Measurements from ENCODE around the gene SPECC1. TPM values are rescaled to one million over a fixed set of nuclear protein-coding genes. Genes with fewer than 3 reads are reported as not detected.

Gene SPECC1
- total and polyA plus RNA-seq, 12 donors, result 19.2 to 96.1 (median 40.3) TPM

DNA sequence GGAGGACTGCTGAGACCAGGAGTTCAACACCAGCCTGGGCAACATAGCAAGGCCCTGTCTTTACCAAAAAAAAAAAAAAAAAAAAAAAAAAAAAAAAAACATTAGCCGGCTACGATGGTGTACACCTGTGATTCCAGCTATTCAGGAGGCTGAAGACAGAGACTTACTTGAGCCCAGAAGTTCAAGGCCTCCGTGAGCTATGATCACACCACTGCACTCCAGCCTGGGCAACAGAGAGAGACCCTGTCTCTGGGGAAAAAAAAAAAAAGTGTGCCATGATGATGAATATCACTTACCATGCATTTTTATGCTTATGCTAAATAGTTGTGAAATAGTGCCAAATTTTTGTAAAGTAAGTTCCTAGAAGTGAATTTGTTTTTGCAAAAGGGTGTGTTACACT is 261.2 kb downstream of the SPECC1 start:
- no peak for DNase-seq
- Histone ChIP-seq H3K9me3 (replicated peaks in 1 of 3) (peaks cover 0 to 4% (median 0%) of the 10 kb centered on the region in 3 donors), H3K27me3 (no peaks in the 10 kb centered on the region), H3K4me3 (no peak overlapping the region), H3K27ac (no peak overlapping the region), H3K36me3 (replicated peaks in 1 of 2) (no peaks in the 10 kb centered on the region), H3K4me1 (replicated peaks in 1 of 2) (no peaks in the 10 kb centered on the region)
- intact Hi-C loops (cut with DNase I), result no loop called here
- no peak for TF ChIP-seq POLR2A (IDR thresholded peaks at IDR 0.05)
- no peak for TF ChIP-seq CTCF (IDR thresholded peaks at IDR 0.05)
- 89 to 98% (median 92%) methylated on average over 3 of the region's 3 CpGs for WGBS, 4 donors

DNA sequence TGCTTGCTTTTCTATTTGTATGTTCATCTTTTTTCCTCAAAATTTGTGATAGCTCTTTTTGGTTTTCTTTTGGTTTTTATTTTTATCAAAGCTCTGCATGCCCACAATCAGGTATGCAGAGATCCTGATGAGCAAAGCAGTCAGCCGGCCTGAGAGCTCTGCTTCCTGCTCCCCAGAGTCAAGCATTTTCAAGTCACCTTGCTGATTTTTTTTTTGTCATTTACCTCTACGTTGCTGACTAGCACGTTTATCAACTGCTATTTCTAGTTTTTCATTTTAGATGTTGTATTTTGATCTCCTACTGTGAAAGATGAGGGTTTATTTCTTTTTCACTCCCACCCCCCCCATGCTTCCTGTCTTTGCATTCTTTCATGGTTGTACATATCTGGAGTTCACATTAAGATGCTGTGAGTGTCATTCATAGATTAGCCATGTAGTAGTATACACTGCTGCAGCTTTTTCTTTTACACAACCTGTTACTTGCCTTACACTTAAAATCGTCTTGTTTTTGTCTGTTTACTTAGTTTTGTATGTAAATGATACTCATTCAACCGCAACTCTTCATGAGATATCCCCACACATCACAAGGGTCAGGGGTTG is 262.0 kb downstream of the SPECC1 start:
- Histone ChIP-seq H3K27ac (no peak overlapping the region), H3K4me3 (no peak overlapping the region), H3K4me1 (replicated peaks in 1 of 2) (no peaks in the 10 kb centered on the region), H3K9me3 (replicated peaks in 1 of 3) (peaks cover 0 to 4% (median 0%) of the 10 kb centered on the region in 3 donors), H3K36me3 (replicated peaks in 1 of 2) (no peaks in the 10 kb centered on the region), H3K27me3 (no peaks in the 10 kb centered on the region)
- no peak for DNase-seq
- 75 to 84% (median 81%) methylated on average over 5 of the region's 5 CpGs for WGBS, 4 donors
- no peak for TF ChIP-seq CTCF (IDR thresholded peaks at IDR 0.05)
- intact Hi-C loops (cut with DNase I), result no loop called here

GRCh38 chr17:20273741-20274500 is 264.8 kb downstream of the SPECC1 start:
- no peak overlapping the region for H3K27ac ChIP-seq
- H3K27me3 ChIP-seq, result no peaks in the 10 kb centered on the region
- intact Hi-C loops (cut with DNase I), result no loop called here
- no peaks in the 10 kb centered on the region for H3K36me3 ChIP-seq (replicated peaks in 1 of 2)
- H3K9me3 ChIP-seq (replicated peaks in 1 of 3), result peaks cover 0 to 4% (median 0%) of the 10 kb centered on the region in 3 donors
- H3K4me3 ChIP-seq, result no peak overlapping the region
- 82 to 86% (median 84%) methylated on average over 8 of the region's 8 CpGs for WGBS, 4 donors
- no peak for TF ChIP-seq CTCF (IDR thresholded peaks at IDR 0.05)
- no peak for TF ChIP-seq POLR2A (IDR thresholded peaks at IDR 0.05)
- DNase-seq, result no peak
- H3K4me1 ChIP-seq (replicated peaks in 1 of 2), result no peaks in the 10 kb centered on the region

- TF ChIP-seq CTCF (IDR thresholded peaks at IDR 0.05) (no peak), POLR2A (IDR thresholded peaks at IDR 0.05) (no peak)
- 90 to 98% (median 95%) methylated on average over 2 of the region's 2 CpGs for WGBS, 4 donors
Measured at GRCh38 chr17:20275653-20276052, 266.5 kb downstream of the SPECC1 start.

More at GRCh38 chr17:20275653-20276052, 266.5 kb downstream of the SPECC1 start:
- no peak overlapping the region for H3K27ac ChIP-seq
- H3K9me3 ChIP-seq (replicated peaks in 1 of 3), result peaks cover 0 to 4% (median 0%) of the 10 kb centered on the region in 3 donors
- intact Hi-C loops (cut with DNase I), result no loop called here
- H3K36me3 ChIP-seq (replicated peaks in 1 of 2), result no peaks in the 10 kb centered on the region
- no peak overlapping the region for H3K4me3 ChIP-seq
- no peak for DNase-seq
- H3K27me3 ChIP-seq, result no peaks in the 10 kb centered on the region
- H3K4me1 ChIP-seq (replicated peaks in 1 of 2), result no peaks in the 10 kb centered on the region

All from adrenal gland (tissue), 12 donors.